GDM1 (cell line): ENCODE data around the gene BSND.

ENCODE experiments used
- DNase-seq: peaks from one replicate; lab custom pipeline; 2025; lab: John Stamatoyannopoulos, UW

BSND gene

DNA sequence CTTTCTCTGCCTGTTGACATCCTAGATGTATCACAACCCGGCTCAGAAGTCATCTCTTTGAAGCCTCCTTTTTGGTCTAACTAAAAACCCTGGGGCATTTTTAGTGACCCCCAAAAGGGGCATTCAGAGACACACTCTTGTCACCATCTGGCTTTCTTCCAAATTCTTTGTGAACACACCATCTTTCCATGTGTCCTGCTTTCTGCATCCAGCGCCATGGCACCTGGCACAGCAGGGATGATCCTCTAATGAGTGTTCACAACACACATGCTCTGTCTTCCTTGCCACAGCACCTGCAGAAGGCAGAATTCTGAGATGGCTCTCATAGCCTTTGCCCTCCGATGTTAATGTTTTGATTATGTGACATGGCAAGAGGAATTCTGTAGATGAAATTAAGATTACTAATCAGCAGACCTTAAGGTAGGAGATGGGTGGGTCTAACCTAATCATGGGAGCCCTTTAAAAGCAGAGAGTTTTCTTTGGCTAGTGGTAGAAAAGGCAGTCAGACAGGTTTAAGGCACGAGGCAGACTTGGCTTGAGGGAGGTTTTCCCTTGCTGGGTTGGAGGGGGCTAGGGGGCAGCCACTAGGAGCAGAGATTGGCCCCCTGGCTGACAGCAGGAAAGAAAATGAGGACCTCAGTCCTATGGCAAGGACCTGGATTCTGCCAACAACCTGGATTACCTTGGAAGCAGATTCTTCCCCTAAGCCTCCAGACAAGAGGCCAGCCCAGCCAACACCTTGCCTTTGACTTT is 23.2 kb upstream of the BSND start:
- no peak for DNase-seq

DNA sequence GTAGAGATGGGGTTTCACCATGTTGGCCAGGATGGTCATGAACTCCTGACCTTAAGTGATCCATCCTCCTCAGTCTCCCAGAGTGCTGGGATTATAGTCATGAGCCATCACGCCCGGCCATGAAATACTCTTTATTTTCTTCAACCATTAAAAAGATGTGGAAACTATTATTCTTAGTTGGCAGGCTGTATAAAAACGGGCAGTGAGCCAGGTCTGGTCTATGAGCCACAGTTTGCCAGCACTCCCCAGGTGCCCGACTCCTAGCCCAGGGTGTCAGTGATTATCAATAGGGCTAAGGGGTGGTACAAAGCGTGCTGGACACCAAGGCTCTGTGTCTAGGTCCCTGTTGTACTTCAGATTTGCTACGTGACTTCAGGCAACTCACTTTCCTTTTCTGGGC is 22.0 kb upstream of the BSND start:
- DNase-seq, result no peak

DNA sequence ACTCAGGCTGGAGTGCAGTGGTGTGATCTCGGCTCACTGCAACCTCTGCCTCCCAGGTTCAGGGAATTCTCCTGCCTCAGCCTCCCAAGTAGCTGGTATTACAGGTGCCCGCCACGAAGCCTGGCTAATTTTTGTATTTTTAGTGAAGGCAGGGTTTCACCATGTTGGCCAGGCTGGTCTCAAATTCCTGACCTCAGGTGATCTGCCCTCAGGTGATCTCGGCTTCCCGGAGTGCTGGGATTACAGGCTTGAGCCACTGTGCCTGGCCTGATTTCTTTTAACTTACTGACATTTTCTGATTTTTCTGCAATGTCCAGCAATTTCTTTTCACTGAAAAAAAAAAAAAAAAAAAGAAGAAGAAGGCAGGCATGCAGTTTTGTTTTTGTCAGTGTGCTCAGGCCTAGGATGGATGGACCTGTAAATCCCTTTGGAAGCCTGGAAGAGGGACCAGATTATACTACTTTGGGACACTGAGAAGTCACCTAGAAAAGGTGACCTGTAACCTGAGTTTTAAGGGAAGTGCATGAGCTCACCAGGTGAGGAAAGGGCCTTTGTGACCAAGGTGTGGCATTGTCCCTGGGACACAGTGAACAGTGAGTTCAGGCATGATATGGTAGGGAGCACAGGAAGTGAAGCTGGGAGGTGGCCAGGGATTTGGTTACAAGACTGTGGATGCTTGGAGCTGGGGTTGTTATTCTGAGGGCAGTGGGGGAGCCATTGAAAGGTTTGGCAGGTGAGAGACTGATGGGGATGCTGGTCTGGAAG is 21.0 kb upstream of the BSND start:
- DNase-seq, result no peak

DNA sequence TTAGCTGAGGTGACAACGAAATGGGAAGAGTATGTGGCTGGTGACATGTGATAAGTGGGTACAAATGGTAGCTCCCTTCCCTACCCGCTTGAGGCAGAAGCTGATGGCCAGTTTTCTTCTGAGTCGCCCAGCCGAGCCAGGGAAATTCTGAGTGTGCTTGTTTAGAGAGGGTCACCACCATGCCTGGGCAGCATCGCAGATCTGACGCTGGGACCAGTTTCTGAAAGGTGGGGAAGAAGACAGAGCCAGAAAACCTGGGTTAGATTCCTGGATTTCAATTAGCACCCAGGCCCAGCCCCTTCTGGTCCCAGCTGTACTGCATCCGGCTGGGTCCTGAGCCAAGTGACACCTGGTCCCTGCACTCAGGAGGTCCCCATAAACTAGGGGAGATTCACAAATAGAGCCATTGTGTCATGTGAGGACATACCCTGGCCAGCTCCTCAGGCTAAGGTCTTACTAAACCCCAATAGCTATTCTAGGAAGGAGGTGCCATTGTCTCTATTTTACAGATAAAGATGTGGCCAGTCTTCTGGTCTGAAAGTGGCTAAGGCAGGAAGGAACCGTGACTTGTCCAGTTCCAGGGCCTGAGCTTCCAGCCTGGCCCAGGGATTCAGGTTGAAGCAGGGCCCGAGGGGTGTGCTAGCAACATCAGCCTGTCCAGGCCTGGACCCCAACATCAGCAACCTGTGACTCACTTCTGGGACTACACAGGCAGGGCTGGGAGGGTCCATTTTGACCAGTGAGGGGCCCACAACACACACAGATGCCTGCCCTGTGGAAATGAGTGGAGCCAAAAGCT is 20.0 kb upstream of the BSND start:
- DNase-seq, result no peak

DNA sequence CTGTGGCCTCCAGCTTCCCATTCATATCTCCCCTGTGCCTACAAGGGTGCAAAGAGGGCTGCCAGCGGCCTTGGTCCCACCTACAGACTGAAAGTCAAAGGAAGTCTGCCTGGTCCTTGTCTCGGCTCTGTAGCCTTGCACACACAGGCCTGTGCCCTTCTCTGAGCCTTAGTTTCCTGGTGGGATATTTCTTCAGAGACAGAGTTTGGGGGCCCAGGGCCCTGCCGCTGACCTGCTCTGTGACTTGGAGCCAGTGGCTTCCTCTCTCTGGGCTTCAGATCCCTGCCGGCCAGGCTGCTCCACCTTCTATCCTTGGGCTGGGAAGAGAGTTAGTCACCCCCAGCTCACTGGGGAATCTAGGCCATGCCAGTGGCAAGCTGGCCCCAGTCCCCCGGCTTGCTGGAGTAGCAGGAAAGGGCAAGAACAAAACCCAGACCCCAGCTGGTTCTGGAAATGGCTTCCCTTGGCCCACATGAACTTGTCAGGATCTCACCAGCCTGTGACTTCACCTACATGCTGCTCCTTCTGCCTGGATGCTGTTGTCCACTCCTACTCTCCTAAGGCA is 19.3 kb upstream of the BSND start:
- no peak for DNase-seq

DNA sequence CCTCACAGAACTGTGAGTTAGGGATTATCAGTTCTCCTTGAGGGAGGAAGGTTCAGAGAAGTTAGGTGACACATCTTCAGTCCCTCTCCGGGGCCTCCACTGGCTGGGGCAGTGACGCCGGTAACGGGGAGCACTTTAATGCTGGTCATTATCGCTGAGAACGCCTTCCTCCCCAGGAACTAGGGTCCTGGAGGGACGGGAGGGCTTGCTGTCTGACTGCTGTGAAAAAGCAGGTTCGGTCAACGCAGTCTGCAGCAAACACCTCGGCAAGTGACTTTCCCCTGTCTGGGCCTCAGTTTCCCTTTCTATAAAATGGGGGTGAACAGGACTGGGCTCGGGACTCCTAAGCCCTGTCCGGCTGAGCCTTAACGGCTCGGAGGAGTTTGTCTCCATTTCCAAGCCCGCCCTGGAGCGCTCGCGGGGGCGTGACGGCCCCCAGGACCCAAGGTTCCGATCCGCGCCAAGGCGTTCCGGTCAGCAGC is 18.6 kb upstream of the BSND start:
- no peak for DNase-seq

DNA sequence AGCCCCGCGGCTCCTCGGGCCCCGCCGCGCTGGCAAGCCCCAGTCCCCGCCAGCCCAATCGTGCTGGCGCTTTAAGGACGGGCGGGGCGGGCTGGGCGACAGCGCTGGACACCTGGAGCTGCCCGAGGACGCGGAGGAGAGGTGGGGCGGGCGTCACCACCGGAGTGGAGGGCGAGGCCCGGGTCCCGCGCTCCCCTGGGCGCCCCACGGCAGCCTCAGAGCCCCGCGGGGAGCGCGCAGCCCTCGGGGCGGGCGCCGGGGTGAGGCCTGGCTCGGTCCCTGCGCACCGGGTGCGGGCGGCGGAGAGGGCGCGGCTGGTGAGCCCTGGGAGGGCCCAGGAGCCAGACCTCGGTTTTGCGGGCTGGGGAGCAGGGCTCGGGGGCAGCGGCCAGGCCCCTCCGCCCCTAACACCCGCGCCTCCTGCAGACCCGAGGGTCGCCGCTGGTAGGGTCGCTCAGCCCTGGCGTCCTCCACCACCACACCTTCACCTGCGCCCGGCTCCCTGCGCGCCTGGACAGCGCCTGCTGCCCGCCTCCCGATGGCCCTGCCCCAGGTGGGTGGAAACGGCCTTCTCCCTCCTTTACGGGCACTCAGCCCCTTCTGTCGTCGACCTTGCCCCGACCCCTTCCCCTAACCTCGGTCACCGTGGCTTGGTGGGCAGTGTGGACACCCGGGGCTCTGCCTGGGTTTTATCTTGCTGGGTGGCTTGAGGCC is 18.0 kb upstream of the BSND start, which contains the start of gene TMEM61:
TSS of gene TMEM61 (plus strand) at position 101 of the 714 bp plus-strand sequence. CDS start at position 539, 438 bp downstream.
- DNase-seq, result no peak

DNA sequence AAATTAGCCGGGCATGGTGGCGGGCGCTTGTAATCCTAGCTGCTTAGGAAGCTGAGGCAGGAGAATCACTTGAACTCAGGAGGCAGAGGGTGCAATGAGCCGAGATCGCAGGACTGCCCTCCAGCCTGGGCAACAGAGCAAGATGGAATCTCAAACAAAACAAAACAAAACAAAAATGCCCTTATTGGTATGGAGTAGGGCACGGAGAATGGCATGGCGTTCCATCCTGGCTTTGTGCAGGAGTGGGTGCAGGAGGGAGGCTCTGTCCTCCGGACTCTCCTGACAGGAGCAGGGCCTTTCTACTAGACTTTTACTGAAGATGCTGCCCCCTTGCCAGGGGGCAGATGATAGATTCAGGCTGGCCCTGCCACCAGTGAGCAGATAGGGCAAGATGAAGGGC is 17.3 kb upstream of the BSND start:
- DNase-seq, result no peak

DNA sequence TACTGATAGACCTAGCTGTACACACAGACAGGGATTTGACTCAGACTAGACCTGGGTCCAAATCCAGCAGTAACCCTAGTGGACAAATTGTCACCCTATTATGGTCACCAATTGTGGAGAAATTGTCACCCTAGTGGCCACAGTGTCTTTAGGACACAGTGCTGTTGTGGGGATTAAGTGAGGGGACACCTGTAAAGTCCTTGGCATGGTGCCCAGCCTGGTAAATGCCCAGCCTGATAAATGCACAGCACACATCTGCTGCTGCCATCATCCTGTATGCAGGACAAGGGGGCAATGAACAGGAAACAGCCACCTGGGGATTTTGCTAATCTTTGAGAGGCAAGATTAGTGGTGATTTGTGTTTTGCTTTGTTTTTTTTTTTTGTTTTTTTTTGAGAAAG is 16.0 kb upstream of the BSND start:
- DNase-seq, result no peak

DNA sequence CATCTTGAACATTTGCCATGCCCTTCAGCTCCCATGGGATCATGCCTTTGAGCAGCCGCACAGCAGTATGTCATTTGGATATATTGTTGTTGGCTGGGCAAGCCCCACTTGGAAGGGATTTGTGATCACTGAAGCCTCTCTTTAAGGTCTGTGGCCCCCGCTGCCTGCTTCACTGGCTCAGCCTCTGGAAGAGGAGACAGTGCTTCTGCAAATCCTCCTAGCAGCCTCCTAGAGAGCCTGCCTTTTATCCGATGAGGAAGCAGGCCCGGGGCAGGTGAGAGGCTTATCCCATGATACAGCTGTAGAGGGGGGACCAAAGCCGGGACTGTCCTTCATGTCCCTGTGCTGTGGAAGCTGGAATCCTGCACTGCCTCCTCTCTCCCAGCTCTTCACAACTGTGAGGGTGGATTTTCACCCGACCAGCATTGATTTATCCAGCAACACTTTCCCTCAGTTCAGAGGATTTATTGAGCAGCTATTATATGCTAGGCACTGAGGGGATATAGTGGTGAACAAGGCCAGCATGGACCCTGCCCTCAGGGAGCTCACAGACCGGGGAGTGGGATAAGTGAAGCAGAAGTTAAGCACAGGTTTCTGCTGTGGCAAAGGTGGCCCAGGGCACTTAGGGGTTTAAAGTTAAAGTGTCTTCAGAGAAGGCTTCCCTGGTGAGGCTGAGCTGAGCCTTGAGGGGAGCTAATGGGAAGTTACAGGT is 14.4 kb upstream of the BSND start:
- DNase-seq, result no peak

DNA sequence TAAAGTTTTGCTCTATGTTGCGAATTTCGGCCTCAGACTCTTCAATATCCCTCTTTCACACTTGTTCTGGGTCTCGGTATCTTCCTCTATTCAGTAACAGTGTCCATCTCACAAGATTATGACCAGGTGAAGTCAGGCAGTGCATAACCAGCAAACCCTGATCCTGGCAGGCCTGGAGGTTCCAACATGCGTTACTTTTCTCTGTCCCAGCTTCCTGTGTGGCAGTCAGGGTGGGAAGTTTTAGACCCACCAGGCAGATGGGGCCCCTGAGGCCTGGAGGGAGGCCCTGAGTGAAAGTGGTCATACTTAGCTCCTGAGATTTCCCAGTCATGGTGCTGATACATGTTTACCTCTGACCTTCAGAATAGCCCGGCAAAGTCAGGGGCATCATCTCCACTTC is 13.2 kb upstream of the BSND start:
- no peak for DNase-seq

DNA sequence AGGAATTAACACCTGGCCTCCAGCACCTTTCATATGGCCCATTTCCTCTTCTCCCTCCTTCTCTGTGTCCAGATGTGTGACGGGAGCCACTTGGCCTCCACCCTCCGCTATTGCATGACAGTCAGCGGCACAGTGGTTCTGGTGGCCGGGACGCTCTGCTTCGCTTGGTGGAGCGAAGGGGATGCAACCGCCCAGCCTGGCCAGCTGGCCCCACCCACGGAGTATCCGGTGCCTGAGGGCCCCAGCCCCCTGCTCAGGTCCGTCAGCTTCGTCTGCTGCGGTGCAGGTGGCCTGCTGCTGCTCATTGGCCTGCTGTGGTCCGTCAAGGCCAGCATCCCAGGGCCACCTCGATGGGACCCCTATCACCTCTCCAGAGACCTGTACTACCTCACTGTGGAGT is 12.7 kb upstream of the BSND start:
- DNase-seq, result no peak

DNA sequence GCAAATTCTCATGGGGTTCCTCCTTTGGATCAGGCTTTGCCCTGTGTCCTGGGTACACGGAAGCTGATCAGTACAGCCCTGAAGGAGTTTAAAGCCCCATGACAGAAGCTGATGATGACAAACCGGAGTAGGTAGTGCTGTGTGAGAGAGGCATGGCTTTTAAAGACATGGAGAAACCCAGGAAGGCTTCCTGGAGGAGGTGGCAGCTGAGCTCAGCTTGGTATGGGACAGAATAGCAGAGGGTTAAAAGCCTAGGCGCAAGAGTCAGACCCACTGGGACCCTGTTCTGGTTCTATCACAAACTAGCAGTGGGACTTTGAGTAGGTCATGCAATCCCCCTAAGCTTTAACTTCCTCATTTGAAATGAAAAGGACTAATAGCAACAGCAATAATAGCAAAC is 12.2 kb upstream of the BSND start:
- no peak for DNase-seq

DNA sequence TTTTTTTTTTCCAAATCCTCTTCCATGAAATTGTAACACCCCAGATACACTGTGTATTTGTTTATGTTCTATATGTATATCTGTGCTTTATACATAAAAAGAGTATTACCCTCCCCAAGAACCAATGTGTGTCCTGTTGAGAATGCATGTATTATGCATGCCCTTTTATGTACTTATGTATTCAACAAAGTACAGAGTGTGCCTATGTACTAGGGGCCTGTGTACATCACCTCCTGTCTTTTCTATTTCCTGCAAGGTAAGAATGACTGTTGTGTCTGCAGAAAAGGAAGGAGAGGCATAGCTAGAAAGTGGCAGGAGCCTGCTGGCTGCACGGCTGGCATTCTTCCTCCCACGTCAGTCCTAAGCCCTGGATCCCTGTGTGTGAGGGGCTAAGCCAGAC is 11.3 kb upstream of the BSND start:
- DNase-seq, result no peak

DNA sequence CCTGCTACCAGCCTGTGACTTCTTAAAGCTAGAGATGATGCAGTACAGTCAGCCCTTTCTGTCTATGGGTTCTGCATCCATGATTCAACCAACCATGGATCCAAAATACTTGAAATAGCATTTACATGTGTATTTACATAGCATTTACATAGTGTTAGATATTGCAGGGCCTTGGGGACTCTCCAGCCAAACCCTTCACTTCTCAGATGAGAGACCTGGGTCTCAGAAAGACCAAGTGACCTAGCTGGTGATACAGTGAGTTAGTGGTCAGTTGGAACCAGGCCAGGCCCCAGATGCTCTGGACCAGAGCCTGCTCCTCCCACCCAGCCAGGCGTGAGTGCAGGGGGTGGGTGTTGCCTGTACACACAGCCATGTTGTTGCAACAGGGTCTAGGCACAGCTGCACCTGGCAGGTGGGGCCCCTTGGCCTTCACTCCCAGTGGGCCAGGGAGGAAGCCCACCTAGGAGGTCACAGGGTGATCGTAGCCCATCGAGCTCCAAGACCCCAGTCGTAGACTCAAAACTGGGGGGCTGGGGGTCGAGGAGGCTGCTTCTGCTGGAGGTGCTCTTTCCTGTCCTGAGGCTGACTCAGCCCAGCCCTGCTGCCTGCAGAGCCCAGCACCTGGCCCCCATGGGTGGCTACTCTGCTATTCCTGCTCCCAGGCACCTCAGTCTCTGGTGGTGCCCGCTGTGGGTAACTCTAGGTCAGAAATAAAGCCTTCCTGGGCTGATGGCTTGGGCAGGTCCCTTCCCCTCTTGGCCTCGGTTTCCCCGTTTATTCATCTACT is 10.6 kb upstream of the BSND start:
- DNase-seq, result no peak

DNA sequence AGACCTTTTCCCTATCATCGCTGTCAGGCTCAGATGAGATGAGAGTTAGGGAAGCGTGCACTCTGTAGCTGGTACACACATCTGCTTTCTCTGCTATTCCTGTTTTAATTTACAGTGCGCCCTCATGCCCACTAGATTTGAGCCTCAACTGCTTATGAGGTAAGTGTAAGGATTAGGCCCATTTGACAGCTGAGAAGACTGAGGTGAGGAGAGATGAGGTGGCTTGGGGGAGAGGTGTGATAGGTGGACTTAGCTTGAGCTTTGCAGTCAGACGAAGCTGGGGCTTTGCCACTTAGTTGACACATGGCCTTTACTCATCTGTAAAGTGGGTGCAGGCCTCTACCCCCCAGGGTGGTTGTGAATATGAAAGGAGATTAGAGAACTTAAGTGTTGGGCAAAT is 9.8 kb upstream of the BSND start:
- DNase-seq, result no peak

DNA sequence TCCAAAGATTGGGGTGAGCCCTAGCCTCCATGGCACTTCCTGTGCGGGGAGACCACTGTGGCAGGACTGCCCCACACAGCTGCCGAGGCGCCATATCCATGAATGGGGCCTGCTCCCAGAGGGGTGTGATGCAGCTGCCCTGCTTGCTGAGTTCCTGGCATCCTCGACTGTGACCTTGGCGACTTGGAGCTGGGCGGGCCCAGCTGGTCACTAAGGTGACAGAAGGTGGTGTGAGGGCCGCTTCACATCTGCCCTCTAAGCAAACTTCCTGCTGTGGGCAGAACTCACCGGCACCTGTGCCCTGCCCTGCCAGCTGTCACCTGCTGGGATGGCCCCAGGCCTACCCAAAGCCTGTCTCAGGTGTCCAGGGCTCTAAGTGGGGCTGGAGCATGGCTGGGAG is 9.3 kb upstream of the BSND start:
- DNase-seq, result no peak

DNA sequence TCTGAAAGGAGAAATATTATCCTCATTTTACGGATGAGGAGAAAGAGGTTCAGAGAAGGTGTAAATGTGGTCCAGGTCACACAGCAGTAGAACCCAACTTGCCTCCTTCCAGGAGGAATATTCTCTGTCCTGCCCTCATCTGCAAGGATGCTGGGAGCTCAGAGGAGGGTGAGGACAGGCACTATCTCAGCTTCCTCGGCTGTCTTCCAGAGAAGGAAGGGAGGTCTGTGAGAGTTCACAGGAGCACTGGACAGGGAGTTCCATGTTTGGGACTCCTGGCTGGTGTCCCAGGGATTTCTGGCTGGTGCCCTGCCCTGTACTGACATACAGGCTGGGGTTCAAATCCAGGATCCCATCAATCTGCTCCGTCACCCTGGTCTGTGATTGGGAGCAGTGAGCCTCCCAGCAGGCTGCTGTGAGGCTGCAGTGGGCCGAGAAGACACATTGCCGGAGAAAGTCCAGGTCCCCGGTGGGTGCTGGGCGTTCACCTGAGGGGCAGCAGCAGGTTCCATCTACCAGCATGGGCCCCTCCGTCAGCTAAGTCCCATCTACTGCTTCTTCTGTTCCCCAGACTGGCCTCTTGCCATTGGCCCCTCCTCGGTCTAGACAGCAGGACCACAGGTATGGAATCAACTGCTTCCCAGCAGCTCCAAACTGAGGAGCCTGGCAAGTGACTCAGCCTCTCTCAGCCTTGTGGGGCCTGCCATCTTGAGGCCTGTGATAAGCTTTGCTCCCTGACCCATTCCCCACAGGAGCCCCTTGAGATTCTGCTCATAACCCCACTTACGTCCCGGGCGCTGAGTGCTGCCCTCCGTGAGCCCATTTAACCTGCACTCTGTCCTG is 8.5 kb upstream of the BSND start:
- DNase-seq, result no peak

DNA sequence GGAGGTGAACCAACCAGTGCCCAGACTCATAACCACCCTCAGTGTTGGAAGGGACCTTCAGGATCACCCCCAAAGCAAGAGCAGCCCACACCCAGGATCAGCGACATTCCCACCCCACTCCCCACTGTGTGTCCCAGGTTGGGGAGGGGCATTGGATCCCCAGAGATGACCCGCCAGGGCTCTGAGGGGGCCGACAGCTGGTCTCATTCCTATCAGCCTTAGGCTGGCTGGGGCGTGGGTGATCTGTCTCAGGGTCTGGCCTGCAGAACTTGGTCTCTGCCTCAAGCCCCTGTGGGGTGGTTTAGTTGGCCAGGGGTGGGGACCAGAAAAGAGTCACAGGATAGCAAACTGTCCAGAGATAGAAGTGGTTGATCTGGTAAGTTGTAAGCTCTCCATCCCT is 7.8 kb upstream of the BSND start:
- no peak for DNase-seq
